Mucosa of descending colon (tissue), 3 donors: Measurements from ENCODE around the gene C6orf89. TPM values are rescaled to one million over a fixed set of nuclear protein-coding genes. Genes with fewer than 3 reads are reported as not detected.
A peak's percentile ranks its signal among the peaks of the same experiment; 100 is the strongest.

Experiments used
- ATAC-seq: fragments of 200-7000 bp; cut with Tn5 transposase; one replicate; pipeline ENCODE4 v1.9.1; 2020; ENCODE audit warnings: mild to moderate bottlenecking, moderate library complexity
- DNase-seq, 3 donors: peaks; one replicate each; pipeline ENCODE4 v3.0.0-alpha.2; 2020
- H3K36me3 ChIP-seq: fragments of 200-600 bp; one replicate; pipeline ENCODE4 v1.8.0; 2021; ENCODE audit warnings: low read depth, mild to moderate bottlenecking
- H3K4me1 ChIP-seq: fragments of 200-600 bp; one replicate; pipeline ENCODE4 v1.8.0; 2021; ENCODE audit warnings: low read depth, mild to moderate bottlenecking
- H3K4me3 ChIP-seq: fragments of 200-600 bp; one replicate; pipeline ENCODE4 v1.8.0; 2021; ENCODE audit warnings: mild to moderate bottlenecking
- H3K9me3 ChIP-seq: fragments of 200-600 bp; one replicate; pipeline ENCODE4 v1.8.0; 2021; ENCODE audit warnings: mild to moderate bottlenecking
- intact Hi-C, 2 donors: fragments of 100-400 bp; cut with DNase I in 1 of 2; cut with micrococcal nuclease in 1 of 2; formaldehyde crosslinking; loops; one replicate each; pipeline versions ENCODE4 v1.11.0 to v1.11.1; 2022; cut with DNase I, micrococcal nuclease
- total RNA-seq, 3 donors: library from RNA; stranded (reverse); fragmentation: NEBNext Ultra II Directional in 2 of 3; extraction: Animal tissue kit (Norgen Biotek cat#: 25700) in 2 of 3; gene quantifications; one replicate each; pipeline versions ENCODE4 v1.2.1 to v1.2.4, GENCODE V29; 2021 to 2023
- TF ChIP-seq, protein P1 (sequence below): fragments of 200-600 bp; IDR thresholded peaks from one replicate; pipeline ENCODE4 v1.8.0; 2022; ENCODE audit warnings: antibody characterized with exemption, mild to moderate bottlenecking
- donor health status: DM: no; HTN: no; CAD: no; lungs with moderate emphysema.
- donor health status: DM: no; HTN: no; CAD: no.
- donor health status: DM: no; HTN: yes; CAD: no.

C6orf89 gene
- total RNA-seq, 3 donors from 2014 or later: 53.9 to 66.6 (median 56.0) TPM

DNA sequence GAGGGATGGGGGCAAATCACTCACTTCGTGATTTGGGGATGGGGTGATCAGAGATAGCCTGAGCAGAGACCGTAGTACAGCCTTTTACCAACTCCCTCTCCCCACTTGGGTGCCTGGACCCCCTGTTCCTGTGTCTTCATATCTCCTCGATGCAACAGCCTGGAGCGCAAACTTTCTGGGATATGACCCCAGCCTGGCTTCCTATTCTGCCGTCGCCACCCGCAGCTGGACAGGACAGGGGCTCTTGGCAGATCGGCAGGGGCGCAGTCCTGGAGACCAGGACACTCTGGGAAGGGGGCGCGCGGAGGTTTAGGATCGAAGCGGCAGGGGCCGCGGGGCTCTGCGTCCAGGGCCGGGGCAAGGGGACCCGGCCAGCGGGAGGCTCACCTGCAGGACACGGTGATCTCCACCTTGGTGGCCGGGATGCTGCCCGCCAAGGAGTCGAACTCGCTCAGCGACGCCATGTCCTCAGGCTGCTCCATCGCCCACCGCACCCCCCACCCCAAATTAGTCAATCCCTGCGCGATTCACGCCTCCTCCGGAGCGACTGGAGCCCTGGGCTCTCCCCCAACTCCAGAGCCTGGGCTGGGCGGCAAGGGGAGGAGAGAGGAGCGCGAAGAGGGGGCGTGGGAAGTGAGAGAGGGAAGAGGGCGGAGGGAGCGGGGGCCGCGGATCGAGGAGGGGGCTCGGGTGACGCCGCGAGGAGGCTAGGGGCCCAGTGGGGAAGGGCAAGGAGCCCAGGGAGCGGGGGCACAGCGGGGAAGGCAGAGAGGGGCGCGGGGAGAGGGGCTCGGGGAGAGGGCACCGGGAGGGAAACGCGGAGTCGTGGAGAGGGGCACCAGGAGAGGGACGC, 46.6 kb upstream of the C6orf89 start, which contains the start of gene CPNE5:
Gene CPNE5, minus strand, starts transcription at position 549 of the 853 bp plus-strand sequence. Its CDS starts 67 bp downstream, at position 482.
- DNase-seq (no peak), ATAC-seq (no peak)
- Histone ChIP-seq H3K4me3 (no peak within 1 kb of the TSS), H3K4me1 (peaks cover 11% of the 10 kb centered on the region), H3K36me3 (no peaks in the 10 kb centered on the region), H3K9me3 (no peaks in the 10 kb centered on the region)
- intact Hi-C loops: no loop called here
- TF ChIP-seq, protein P1, sequence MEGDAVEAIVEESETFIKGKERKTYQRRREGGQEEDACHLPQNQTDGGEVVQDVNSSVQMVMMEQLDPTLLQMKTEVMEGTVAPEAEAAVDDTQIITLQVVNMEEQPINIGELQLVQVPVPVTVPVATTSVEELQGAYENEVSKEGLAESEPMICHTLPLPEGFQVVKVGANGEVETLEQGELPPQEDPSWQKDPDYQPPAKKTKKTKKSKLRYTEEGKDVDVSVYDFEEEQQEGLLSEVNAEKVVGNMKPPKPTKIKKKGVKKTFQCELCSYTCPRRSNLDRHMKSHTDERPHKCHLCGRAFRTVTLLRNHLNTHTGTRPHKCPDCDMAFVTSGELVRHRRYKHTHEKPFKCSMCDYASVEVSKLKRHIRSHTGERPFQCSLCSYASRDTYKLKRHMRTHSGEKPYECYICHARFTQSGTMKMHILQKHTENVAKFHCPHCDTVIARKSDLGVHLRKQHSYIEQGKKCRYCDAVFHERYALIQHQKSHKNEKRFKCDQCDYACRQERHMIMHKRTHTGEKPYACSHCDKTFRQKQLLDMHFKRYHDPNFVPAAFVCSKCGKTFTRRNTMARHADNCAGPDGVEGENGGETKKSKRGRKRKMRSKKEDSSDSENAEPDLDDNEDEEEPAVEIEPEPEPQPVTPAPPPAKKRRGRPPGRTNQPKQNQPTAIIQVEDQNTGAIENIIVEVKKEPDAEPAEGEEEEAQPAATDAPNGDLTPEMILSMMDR: no peak

GRCh38 chr6:36839749-36840431, 45.9 kb upstream of the C6orf89 start:
- H3K9me3 ChIP-seq: no peaks in the 10 kb centered on the region
- DNase-seq (peak in 1 of 3 donors; percentile 49), ATAC-seq (peak; percentile 59)
- H3K4me3 ChIP-seq: no peak overlapping the region
- H3K4me1 ChIP-seq: peaks cover 11% of the 10 kb centered on the region
- intact Hi-C loops: no loop called here
- TF ChIP-seq, protein P1: no peak
- no peaks in the 10 kb centered on the region for H3K36me3 ChIP-seq

- DNase-seq (no peak), ATAC-seq (peak; percentile 26)
- Histone ChIP-seq H3K4me1 (peaks cover 11% of the 10 kb centered on the region), H3K36me3 (no peaks in the 10 kb centered on the region), H3K4me3 (no peak overlapping the region), H3K9me3 (no peaks in the 10 kb centered on the region)
- TF ChIP-seq, protein P1: no peak
- intact Hi-C loops: no loop called here
Measured at GRCh38 chr6:36840432-36841403, 45.0 kb upstream of the C6orf89 start.

- DNase-seq (no peak), ATAC-seq (no peak)
- TF ChIP-seq, protein P1: no peak
- Histone ChIP-seq H3K4me3 (no peak overlapping the region), H3K4me1 (peaks cover 11% of the 10 kb centered on the region), H3K9me3 (no peaks in the 10 kb centered on the region), H3K36me3 (no peaks in the 10 kb centered on the region)
- intact Hi-C loops: no loop called here
Measured at GRCh38 chr6:36841756-36842155, 44.0 kb upstream of the C6orf89 start.

- ATAC-seq: no peak
- Histone ChIP-seq H3K36me3 (no peaks in the 10 kb centered on the region), H3K9me3 (no peaks in the 10 kb centered on the region), H3K4me3 (no peak overlapping the region), H3K4me1 (peaks cover 11% of the 10 kb centered on the region)
- no peak for DNase-seq
- TF ChIP-seq, protein P1: no peak
- intact Hi-C loops: no loop called here
Measured at GRCh38 chr6:36843170-36843569, 42.6 kb upstream of the C6orf89 start.
